GM10248 (cell line): ENCODE data around the gene MOV10L1.

Experiments used
- CTCF ChIA-PET: fragments of 300-600 bp; sonication (Branson Sonifier 250); formaldehyde crosslinking; extraction: SDS; loops from one replicate; lab custom pipeline; 2021; ENCODE audit warnings: antibody characterized with exemption; lab: Yijun Ruan, JAX
- POLR2A ChIA-PET: fragments of 350-650 bp; sonication (Branson Sonifier 250); formaldehyde crosslinking; extraction: SDS; loops from one replicate; lab custom pipeline; 2020; ENCODE audit warnings: antibody characterized with exemption; lab: Yijun Ruan, JAX
- DNase-seq: peaks from one replicate; pipeline ENCODE4 v3.0.0; 2012; ENCODE audit errors: extremely low spot score
- CTCF ChIP-seq: IDR thresholded peaks from 2 replicates; pipeline ENCODE4 v1.5.1; 2012; ENCODE audit warnings: mild to moderate bottlenecking, low read depth; ENCODE audit errors: extremely low read depth, missing control alignments, control extremely low read depth

MOV10L1 gene

DNA sequence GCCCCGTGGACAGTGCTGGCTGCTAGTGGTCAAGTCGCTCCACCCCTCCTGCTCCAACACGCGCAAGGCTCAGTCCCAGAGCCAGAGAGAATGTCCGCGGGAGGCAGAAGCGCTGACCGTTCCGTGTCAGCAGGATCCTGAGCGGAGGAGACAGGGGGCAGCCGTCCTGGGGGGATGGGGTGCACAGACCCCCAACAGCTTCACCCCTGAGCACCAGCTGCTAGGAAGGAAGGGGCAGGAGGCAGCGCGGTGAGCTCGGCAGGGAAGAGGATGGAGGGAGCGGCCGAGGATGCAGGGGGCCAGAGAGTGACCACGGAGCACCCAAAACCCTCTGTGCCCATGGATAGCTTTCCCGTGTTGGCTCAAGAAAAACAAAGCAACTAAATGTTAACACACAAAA, 25.4 kb upstream of the MOV10L1 start:
- ChIA-PET POLR2A (no interaction called here), CTCF (interaction anchor here (0.7 to 1.4 kb wide), 3 partner anchors 8 to 133 kb away, joined by 3 read pairs; no protein-coding TSS in a partner anchor)
- no peak for DNase-seq
- TF ChIP-seq CTCF: no peak

DNA sequence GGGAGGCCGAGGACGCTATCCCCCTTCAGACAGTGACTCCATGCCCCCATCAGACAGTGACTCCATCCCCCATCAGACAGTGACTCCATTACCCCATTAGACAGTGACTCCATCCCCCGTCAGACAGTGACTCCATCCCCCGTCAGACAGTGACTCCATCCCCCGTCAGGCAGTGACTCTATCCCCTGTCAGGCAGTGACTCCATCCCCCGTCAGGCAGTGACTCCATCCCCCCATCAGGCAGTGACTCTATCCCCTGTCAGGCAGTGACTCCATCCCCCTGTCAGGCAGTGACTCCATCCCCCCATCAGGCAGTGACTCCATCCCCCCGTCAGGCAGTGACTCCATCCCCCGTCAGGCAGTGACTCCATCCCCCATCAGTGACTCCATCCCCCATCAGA, 22.6 kb upstream of the MOV10L1 start:
- DNase-seq: no peak
- ChIA-PET POLR2A (no interaction called here), CTCF (no interaction called here)
- TF ChIP-seq CTCF: no peak

GRCh38 chr22:50068096-50068495, 21.7 kb upstream of the MOV10L1 start:
- CTCF ChIA-PET: no interaction called here

GRCh38 chr22:50070366-50070765, 19.4 kb upstream of the MOV10L1 start:
- DNase-seq: no peak
- ChIA-PET CTCF (no interaction called here), POLR2A (no interaction called here)
- TF ChIP-seq CTCF: no peak

More at GRCh38 chr22:50068096-50068495, 21.7 kb upstream of the MOV10L1 start:
- POLR2A ChIA-PET: no interaction called here
- TF ChIP-seq CTCF: no peak
- no peak for DNase-seq

DNA sequence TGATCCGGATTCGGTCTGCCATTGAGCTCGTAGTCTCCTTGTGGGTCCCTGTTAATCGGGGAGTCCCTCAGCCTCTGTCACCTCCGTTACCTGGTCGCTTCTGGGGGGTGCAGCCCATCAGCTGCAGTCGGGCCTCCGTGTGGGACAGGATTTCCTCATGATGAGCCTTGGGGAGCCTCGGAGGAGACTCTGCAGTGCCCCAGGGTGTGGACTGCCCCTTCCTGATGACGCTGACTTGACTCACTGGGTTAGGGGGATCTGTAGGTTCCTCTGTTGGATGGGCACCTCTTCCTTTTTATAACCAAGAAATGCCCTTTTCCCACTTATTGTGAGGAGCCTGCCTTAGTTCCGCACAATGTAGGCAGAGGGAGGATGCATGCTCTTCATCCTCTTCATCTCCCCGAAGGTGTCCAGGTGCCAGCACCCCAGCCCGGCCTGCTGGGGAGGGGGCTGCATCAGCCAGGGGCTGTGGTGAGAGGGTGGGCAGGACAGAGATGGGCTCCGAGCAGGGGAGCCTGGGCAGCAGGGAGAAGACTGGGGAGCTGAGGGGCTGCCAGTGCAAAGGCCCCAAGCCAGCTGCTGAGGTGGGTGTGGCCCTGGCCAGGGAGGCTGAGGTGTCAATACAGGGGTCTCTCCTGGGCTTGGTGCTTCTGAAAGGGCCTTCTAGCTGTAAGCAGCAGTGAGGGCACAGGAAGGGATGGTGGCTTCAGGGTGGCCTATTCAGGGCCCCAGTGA, 18.2 kb upstream of the MOV10L1 start:
- no peak for TF ChIP-seq CTCF
- DNase-seq: no peak
- CTCF ChIA-PET: no interaction called here
- POLR2A ChIA-PET: no interaction called here

DNA sequence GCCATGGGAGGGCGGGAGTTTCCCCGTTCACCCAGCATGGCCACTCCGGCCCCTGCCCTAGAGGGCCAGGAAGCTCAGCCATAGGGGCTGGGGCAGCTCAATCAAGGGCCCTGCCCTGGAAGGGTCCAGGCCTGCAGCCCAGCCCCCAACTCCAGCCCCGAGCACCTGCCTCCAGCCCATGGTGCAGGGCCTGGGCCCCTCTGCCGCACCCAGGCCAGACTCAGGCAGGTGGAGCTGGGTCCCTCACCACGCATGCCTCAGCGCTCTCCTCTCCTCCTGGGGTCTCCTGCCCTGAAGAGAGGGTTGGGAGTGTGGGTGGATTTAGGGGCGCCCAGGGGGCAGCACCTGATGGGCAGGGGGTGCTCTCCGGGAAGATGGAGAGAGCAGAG, 17.6 kb upstream of the MOV10L1 start:
- TF ChIP-seq CTCF: no peak
- DNase-seq: no peak
- ChIA-PET POLR2A (no interaction called here), CTCF (interaction anchor here (0.8 to 1.2 kb wide), 2 partner anchors 8 to 10 kb away, joined by 3 read pairs; no protein-coding TSS in a partner anchor)
